ENCODE data around the gene UGT1A5.
"Not testable (repeated sequence)": the region's sequence is repeated elsewhere in the genome, so short reads cannot be mapped to it uniquely, and the experiment has no call there.

The UGT1A5 gene

DNA sequence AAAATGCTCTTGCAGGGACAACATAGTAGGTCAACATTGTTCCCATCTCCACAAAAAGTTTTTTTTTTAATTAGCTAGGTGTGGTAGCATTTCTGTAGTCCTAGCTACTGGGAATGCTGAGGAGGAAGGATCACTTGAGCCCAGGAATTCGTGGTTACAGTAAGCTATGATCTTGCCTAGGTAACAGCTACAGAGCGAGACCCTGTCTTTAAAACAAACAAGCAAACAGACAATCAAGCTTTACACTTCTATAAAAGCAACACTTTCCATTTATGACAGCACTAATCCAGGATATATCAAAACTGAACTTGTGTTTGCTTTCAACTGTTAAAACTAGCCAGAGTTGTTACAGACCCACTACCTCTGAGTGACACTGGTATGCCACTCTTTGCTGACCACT lies 28.2 kb downstream of the UGT1A5 start:
- no peak overlapping the region for H2BK120ac ChIP-seq (ENCODE audit: low read depth, low read length)
- 39% methylated on average over 2 of the region's 2 CpGs for WGBS
- H3K4ac ChIP-seq (ENCODE audit: low read depth in 1 of 2, low read length in 2 of 2) = no peak overlapping the region
- H4K91ac ChIP-seq (ENCODE audit: low read length) = no peak overlapping the region
- no peaks in the 10 kb centered on the region for H3K9me3 ChIP-seq (ENCODE audit: control insufficient read depth, low read length)
- H3K27ac ChIP-seq (ENCODE audit: low read length, poor library complexity, severe bottlenecking) = no peak overlapping the region
- no peak overlapping the region for H2AK5ac ChIP-seq (ENCODE audit: low read length, severe bottlenecking)
- H3K23ac ChIP-seq (ENCODE audit: low read length in 2 of 2) = no peak overlapping the region
- no peak overlapping the region for H3K14ac ChIP-seq (ENCODE audit: low read length in 2 of 2)
- no peaks in the 10 kb centered on the region for H3K36me3 ChIP-seq (ENCODE audit: control insufficient read depth in 1 of 2, insufficient read depth in 2 of 2, low read depth in 1 of 2, low read length in 2 of 2)
- H4K8ac ChIP-seq (ENCODE audit: low read length) = no peak overlapping the region
- H2BK5ac ChIP-seq (ENCODE audit: low read depth, low read length, poor library complexity, severe bottlenecking) = no peak overlapping the region
- H2BK15ac ChIP-seq (ENCODE audit: low read depth, poor library complexity, severe bottlenecking) = no peak overlapping the region
- H3K4me2 ChIP-seq (ENCODE audit: low read length, poor library complexity, severe bottlenecking) = no peak overlapping the region
- peaks cover 17 to 35% of the 10 kb centered on the region in 2 experiments for H3K27me3 ChIP-seq (ENCODE audit: control insufficient read depth in 1 of 2, insufficient read depth in 1 of 2, low read length in 2 of 2)
- no peak overlapping the region for H3K9ac ChIP-seq (ENCODE audit: low read length)
- peaks cover 1% of the 10 kb centered on the region for H3K4me1 ChIP-seq (ENCODE audit: control insufficient read depth, insufficient read depth, low read depth, low read length)
- H2BK12ac ChIP-seq (ENCODE audit: low read length in 2 of 2) = no peak overlapping the region
- H3K4me3 ChIP-seq (ENCODE audit: insufficient read depth in 1 of 2, low read depth in 1 of 2, low read length in 2 of 2) = no peak overlapping the region
- H3K79me1 ChIP-seq (replicated peaks; ENCODE audit: low read length, poor library complexity, severe bottlenecking) = no peaks in the 10 kb centered on the region
- H2AFZ ChIP-seq (ENCODE audit: low read depth, low read length) = no peak overlapping the region
- H3K18ac ChIP-seq (ENCODE audit: low read depth in 1 of 2, low read length in 2 of 2) = no peak overlapping the region
- DNase-seq = no peak

GRCh38 chr2:233743464-233744259 lies 31.0 kb downstream of the UGT1A5 start:
- no peak overlapping the region for H2BK5ac ChIP-seq (ENCODE audit: low read depth, low read length, poor library complexity, severe bottlenecking)
- peaks cover 2% of the 10 kb centered on the region for H3K4me1 ChIP-seq (ENCODE audit: control insufficient read depth, insufficient read depth, low read depth, low read length)
- no peak overlapping the region for H2AFZ ChIP-seq (ENCODE audit: low read depth, low read length)
- no peak overlapping the region for H3K4me3 ChIP-seq (ENCODE audit: insufficient read depth in 1 of 2, low read depth in 1 of 2, low read length in 2 of 2)
- no peaks in the 10 kb centered on the region for H3K36me3 ChIP-seq (ENCODE audit: control insufficient read depth in 1 of 2, insufficient read depth in 2 of 2, low read depth in 1 of 2, low read length in 2 of 2)
- H2BK120ac ChIP-seq (ENCODE audit: low read depth, low read length) = no peak overlapping the region
- H4K91ac ChIP-seq (ENCODE audit: low read length) = no peak overlapping the region
- H2BK15ac ChIP-seq (ENCODE audit: low read depth, poor library complexity, severe bottlenecking) = no peak overlapping the region
- H3K18ac ChIP-seq (ENCODE audit: low read depth in 1 of 2, low read length in 2 of 2) = no peak overlapping the region
- H2BK12ac ChIP-seq (ENCODE audit: low read length in 2 of 2) = no peak overlapping the region
- 89% methylated on average over 38 of the region's 46 CpGs for WGBS
- no peak overlapping the region for H3K23ac ChIP-seq (ENCODE audit: low read length in 2 of 2)
- no peak overlapping the region for H3K4ac ChIP-seq (ENCODE audit: low read depth in 1 of 2, low read length in 2 of 2)
- no peak overlapping the region for H3K4me2 ChIP-seq (ENCODE audit: low read length, poor library complexity, severe bottlenecking)
- no peak overlapping the region for H3K9ac ChIP-seq (ENCODE audit: low read length)
- no peak overlapping the region for H3K27ac ChIP-seq (ENCODE audit: low read length, poor library complexity, severe bottlenecking)
- H4K8ac ChIP-seq (ENCODE audit: low read length) = no peak overlapping the region
- no peaks in the 10 kb centered on the region for H3K79me1 ChIP-seq (replicated peaks; ENCODE audit: low read length, poor library complexity, severe bottlenecking)
- no peak overlapping the region for H3K14ac ChIP-seq (ENCODE audit: low read length in 2 of 2)
- no peaks in the 10 kb centered on the region for H3K9me3 ChIP-seq (ENCODE audit: control insufficient read depth, low read length)
- no peak overlapping the region for H2AK5ac ChIP-seq (ENCODE audit: low read length, severe bottlenecking)
- DNase-seq = no peak
- H3K27me3 ChIP-seq (ENCODE audit: control insufficient read depth in 1 of 2, insufficient read depth in 1 of 2, low read length in 2 of 2) = peaks cover 10 to 17% of the 10 kb centered on the region in 2 experiments

DNA sequence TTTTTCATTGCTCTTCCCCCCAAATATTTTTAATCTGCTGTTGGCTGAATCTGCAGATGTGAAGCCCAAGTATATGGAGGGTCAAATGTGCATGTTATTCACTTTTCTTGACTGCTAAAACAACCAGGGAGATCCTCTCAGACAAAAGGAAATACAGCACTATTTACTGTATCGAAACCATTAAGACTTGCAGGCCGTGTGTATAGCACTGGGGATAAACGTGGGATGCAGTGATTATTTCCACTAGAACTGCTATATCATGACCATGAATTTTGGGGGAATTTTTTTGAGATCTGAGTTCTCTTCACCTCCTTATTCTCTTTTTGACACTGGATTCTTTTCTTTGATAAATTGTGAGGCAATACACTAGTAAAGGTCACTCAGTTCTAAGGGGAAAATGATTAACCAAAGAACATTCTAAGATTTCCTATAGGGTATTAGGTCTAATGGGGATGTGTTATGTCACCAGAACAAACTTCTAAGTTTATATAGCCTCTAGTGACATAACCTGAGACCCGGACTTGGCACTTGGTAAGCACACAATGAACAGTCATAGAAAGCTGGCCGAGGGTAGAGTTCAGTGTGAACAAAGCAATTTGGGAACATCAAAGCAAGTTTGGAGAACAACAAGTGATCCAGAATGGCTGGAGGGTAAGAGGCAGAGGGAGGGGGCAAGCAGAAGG lies 32.5 kb downstream of the UGT1A5 start:
- Histone ChIP-seq H4K8ac (ENCODE audit: low read length) (no peak overlapping the region), H3K4ac (ENCODE audit: low read depth in 1 of 2, low read length in 2 of 2) (no peak overlapping the region), H2BK15ac (ENCODE audit: low read depth, poor library complexity, severe bottlenecking) (no peak overlapping the region), H3K36me3 (ENCODE audit: control insufficient read depth in 1 of 2, insufficient read depth in 2 of 2, low read depth in 1 of 2, low read length in 2 of 2) (no peaks in the 10 kb centered on the region), H3K27ac (ENCODE audit: low read length, poor library complexity, severe bottlenecking) (no peak overlapping the region), H3K27me3 (ENCODE audit: control insufficient read depth in 1 of 2, insufficient read depth in 1 of 2, low read length in 2 of 2) (peaks cover 10 to 14% of the 10 kb centered on the region in 2 experiments), H3K4me1 (ENCODE audit: control insufficient read depth, insufficient read depth, low read depth, low read length) (peaks cover 2% of the 10 kb centered on the region), H3K9me3 (ENCODE audit: control insufficient read depth, low read length) (no peaks in the 10 kb centered on the region), H3K4me3 (ENCODE audit: insufficient read depth in 1 of 2, low read depth in 1 of 2, low read length in 2 of 2) (no peak overlapping the region), H2AFZ (ENCODE audit: low read depth, low read length) (no peak overlapping the region), H2BK12ac (ENCODE audit: low read length in 2 of 2) (no peak overlapping the region), H2BK120ac (ENCODE audit: low read depth, low read length) (no peak overlapping the region), H4K91ac (ENCODE audit: low read length) (no peak overlapping the region), H2AK5ac (ENCODE audit: low read length, severe bottlenecking) (no peak overlapping the region), H2BK5ac (ENCODE audit: low read depth, low read length, poor library complexity, severe bottlenecking) (no peak overlapping the region), H3K4me2 (ENCODE audit: low read length, poor library complexity, severe bottlenecking) (no peak overlapping the region), H3K23ac (ENCODE audit: low read length in 2 of 2) (no peak overlapping the region), H3K79me1 (replicated peaks; ENCODE audit: low read length, poor library complexity, severe bottlenecking) (no peaks in the 10 kb centered on the region), H3K9ac (ENCODE audit: low read length) (no peak overlapping the region), H3K14ac (ENCODE audit: low read length in 2 of 2) (no peak overlapping the region), H3K18ac (ENCODE audit: low read depth in 1 of 2, low read length in 2 of 2) (no peak overlapping the region)
- no peak for DNase-seq
- 47% methylated on average over 3 of the region's 5 CpGs for WGBS

- not testable (repeated sequence) for H2BK5ac ChIP-seq (ENCODE audit: low read depth, low read length, poor library complexity, severe bottlenecking); H4K91ac ChIP-seq (ENCODE audit: low read length); H3K23ac ChIP-seq (ENCODE audit: low read length in 2 of 2); H2BK120ac ChIP-seq (ENCODE audit: low read depth, low read length); H3K4me3 ChIP-seq (ENCODE audit: insufficient read depth in 1 of 2, low read depth in 1 of 2, low read length in 2 of 2); H2AFZ ChIP-seq (ENCODE audit: low read depth, low read length); H2BK12ac ChIP-seq (ENCODE audit: low read length in 2 of 2); H3K9ac ChIP-seq (ENCODE audit: low read length); H3K27ac ChIP-seq (ENCODE audit: low read length, poor library complexity, severe bottlenecking); H3K9me3 ChIP-seq (ENCODE audit: control insufficient read depth, low read length); H4K8ac ChIP-seq (ENCODE audit: low read length); H2BK15ac ChIP-seq (ENCODE audit: low read depth, poor library complexity, severe bottlenecking); H3K4me1 ChIP-seq (ENCODE audit: control insufficient read depth, insufficient read depth, low read depth, low read length); H3K36me3 ChIP-seq (ENCODE audit: control insufficient read depth in 1 of 2, insufficient read depth in 2 of 2, low read depth in 1 of 2, low read length in 2 of 2); DNase-seq; H3K14ac ChIP-seq (ENCODE audit: low read length in 2 of 2); H3K4me2 ChIP-seq (ENCODE audit: low read length, poor library complexity, severe bottlenecking); H2AK5ac ChIP-seq (ENCODE audit: low read length, severe bottlenecking); H3K4ac ChIP-seq (ENCODE audit: low read depth in 1 of 2, low read length in 2 of 2); H3K79me1 ChIP-seq (replicated peaks; ENCODE audit: low read length, poor library complexity, severe bottlenecking); H3K18ac ChIP-seq (ENCODE audit: low read depth in 1 of 2, low read length in 2 of 2)
- 54% methylated on average over 2 of the region's 2 CpGs for WGBS
- H3K27me3 ChIP-seq (ENCODE audit: control insufficient read depth in 1 of 2, insufficient read depth in 1 of 2, low read length in 2 of 2) = peaks cover 9 to 14% of the 10 kb centered on the region in 2 experiments
These were observed 33.1 kb downstream of the UGT1A5 start for GRCh38 chr2:233745838-233746237.
